Stimulated activated CD4-positive, alpha-beta T cell treated with anti-CD3 and anti-CD28 coated beads, Interleukin-15, amount 100 ng/mL, for 48 hours (primary cell): ENCODE data around the gene FLNC.

Source experiments
- DNase-seq, 2 donors: peaks; one replicate each; pipeline ENCODE4 v3.0.0-alpha.2; 2020; ENCODE audit warnings: low read depth in 2 of 2

The FLNC gene

GRCh38 chr7:128863433-128863989, 33.3 kb downstream of the FLNC start:
- DNase-seq: peak; percentile 27 to 42

GRCh38 chr7:128865303-128865702, 35.1 kb downstream of the FLNC start:
- DNase-seq: no peak

- no peak for DNase-seq
These were observed 36.0 kb downstream of the FLNC start for GRCh38 chr7:128865996-128866877.

GRCh38 chr7:128867241-128867640, 37.0 kb downstream of the FLNC start:
- DNase-seq: no peak

- DNase-seq: no peak
These were observed 37.8 kb downstream of the FLNC start for GRCh38 chr7:128867842-128868623.

- no peak for DNase-seq
These were observed 38.5 kb downstream of the FLNC start for GRCh38 chr7:128868624-128869137.

GRCh38 chr7:128869138-128869943, 39.1 kb downstream of the FLNC start:
- peak in 1 of 2 donors; percentile 36 for DNase-seq

- DNase-seq: no peak
These were observed 39.7 kb downstream of the FLNC start for GRCh38 chr7:128869944-128870285.

- no peak for DNase-seq
These were observed 40.8 kb downstream of the FLNC start for GRCh38 chr7:128871050-128871449.

- no peak for DNase-seq
These were observed 42.2 kb downstream of the FLNC start for GRCh38 chr7:128872394-128872824.

GRCh38 chr7:128873234-128873633, 43.0 kb downstream of the FLNC start:
- DNase-seq: no peak

- DNase-seq: no peak
These were observed 44.2 kb downstream of the FLNC start for GRCh38 chr7:128874140-128875031.

- DNase-seq: no peak
These were observed 45.3 kb downstream of the FLNC start for GRCh38 chr7:128875523-128875948.

GRCh38 chr7:128876127-128876526, 45.9 kb downstream of the FLNC start:
- DNase-seq: no peak

- no peak for DNase-seq
These were observed 46.4 kb downstream of the FLNC start for GRCh38 chr7:128876586-128876977.

GRCh38 chr7:128876978-128877755, 47.0 kb downstream of the FLNC start:
- no peak for DNase-seq

GRCh38 chr7:128877756-128878120, 47.5 kb downstream of the FLNC start:
- no peak for DNase-seq

GRCh38 chr7:128878226-128879105, 48.3 kb downstream of the FLNC start:
- DNase-seq: no peak

GRCh38 chr7:128879461-128879938, 49.3 kb downstream of the FLNC start:
- DNase-seq: no peak
